Midbrain (tissue), 1 donor: ENCODE results near the gene OR4D1.

Experiments used
- DNase-seq: peaks from one replicate; lab custom pipeline; 2025; lab: John Stamatoyannopoulos, UW

The OR4D1 gene

DNA sequence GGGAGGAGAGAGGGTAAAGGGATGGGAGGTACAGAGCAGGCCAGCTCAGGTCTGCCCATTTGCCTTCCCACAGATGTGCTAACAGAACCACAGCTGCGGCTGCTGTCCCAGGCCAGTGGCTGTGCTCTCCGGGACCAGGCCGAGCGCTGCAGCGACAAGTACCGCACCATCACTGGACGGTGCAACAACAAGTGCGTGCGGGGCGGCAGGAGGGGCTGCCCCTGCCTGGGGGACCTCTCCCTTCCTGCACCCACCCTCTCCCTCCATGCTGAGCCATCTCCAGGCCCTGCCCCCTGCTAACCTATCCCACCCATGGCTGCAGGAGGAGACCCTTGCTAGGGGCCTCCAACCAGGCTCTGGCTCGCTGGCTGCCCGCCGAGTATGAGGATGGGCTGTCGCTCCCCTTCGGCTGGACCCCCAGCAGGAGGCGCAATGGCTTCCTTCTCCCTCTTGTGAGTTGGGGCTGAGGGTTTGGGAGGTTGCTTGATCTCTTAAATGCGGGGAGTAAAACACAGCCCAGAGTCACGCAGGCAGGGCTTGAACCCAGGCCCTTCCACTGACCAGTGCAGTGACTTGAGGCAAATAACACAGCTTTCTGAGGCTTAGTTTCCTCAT lies 45.6 kb downstream of the OR4D1 start:
- DNase-seq: no peak

DNA sequence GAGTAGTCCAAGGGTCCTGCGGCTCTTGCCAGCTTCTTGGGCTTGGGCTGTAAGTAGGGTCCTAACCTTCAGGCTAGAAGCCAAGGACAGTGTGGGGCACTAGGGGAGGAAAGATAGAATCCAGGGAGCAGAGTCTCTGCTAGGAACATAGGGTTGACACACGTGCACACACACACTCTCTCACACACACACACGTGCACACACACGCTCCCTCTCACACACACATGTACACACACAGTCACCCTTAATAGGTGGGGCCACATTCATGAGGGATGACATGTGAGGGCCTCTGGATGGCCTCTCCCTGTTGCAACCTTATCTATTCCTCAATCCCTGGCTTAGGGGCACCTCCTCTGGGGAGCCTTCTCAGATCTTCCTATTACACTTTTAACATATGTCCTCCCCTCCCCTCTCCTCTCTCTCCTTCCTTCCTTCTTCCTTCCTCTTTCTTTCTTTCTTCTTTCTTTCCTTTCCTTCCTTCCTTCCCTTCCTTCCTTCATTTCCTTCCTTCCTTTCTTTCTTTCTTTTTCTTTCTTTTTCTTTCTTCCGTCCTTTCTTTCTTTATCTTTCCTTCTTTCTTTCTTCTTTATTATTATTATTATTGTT lies 47.4 kb downstream of the OR4D1 start:
- no peak for DNase-seq

DNA sequence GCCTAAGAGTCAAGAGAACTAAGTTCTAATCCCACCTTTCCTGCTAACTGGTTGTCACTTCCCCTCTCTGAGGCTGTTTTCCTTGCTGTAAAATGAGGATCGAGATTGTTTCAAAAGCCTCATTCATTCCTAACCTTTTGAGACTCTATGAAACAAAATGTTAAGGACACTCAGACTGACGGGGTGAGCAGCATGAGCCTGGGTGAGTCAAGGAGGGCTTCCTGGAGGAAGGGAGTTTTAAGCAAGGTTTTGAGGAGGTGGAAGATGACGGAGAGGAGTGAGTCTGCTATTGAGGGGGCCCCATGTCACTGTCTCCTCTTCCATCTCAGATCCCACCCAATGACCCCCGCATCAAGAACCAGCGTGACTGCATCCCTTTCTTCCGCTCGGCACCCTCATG lies 48.4 kb downstream of the OR4D1 start:
- DNase-seq: no peak

DNA sequence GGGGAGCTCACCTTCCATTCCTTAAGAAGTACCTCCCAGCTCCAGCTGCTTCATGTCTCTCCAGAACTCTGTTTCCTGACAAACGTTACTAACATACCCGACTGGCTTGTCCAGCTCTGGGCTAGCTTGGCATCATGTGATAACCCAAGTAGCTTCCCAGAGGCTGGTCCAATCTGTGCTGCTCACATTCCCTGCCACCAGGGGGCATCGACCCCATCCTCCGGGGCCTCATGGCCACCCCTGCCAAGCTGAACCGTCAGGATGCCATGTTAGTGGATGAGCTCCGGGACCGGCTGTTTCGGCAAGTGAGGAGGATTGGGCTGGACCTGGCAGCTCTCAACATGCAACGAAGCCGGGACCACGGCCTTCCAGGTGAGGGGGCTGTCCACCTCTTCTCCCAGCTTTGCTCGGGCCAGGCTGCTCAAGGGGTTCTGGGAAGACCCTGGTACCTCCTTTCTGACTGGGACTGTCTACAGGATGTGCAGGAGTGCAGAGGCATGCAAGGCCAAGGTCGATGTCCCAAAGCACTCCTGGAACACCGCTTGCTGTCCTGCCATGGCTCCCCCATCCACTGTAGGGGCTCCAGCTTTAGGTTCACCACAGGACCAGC lies 51.9 kb downstream of the OR4D1 start:
- DNase-seq: peak; percentile 1

DNA sequence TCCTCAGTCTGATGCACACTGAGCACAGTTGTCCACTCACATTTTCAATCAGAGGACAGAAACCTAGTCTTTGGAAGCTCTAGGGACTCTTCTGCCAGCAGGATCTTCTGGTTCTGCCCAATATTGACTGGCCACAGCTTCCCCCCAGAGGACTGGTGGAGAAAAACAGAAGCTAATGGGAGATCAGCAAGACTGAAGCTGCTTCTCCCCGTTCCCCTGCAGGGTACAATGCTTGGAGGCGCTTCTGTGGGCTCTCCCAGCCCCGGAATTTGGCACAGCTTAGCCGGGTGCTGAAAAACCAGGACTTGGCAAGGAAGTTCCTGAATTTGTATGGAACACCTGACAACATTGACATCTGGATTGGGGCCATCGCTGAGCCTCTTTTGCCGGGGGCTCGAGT lies 54.7 kb downstream of the OR4D1 start:
- DNase-seq: no peak

DNA sequence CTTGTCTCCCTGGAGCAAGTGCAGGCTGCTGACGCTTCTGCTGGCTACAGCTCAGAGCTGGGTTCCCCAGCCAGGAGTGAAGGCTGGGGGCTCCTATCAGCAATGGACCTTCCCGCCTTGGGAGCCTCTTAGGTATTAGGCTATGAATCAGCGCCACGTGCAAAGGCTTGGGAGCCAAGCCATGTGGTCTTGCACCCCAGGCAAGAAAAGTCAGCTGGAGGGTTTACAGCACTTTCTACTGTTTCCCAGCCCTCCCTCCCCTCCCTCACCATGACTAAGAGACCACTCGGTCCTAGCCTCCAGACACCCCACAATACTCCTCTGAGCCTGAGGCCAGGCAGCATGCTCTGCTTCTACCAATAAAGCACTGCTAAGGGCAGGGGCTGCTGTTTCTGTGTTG lies 56.6 kb downstream of the OR4D1 start:
- no peak for DNase-seq

DNA sequence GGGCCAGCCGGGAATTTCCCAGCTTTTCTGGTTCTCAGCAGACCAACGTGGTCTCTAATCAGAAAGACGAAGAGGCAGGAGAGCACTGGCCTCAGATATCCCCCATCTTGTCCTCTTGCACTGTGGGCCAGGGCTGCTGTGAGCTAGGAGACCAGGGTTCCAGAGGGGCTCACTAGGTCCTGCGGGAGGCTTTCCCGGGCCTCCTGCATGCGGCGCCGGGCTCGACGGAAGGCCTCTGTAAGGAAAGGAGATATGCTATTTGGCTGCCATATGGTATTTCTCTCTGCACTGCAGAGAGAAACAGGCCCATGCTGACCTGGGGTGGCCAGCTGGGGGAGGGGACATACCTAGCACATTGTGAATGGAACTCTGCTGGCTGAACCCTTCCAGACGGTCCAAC lies 57.8 kb downstream of the OR4D1 start:
- DNase-seq: no peak

DNA sequence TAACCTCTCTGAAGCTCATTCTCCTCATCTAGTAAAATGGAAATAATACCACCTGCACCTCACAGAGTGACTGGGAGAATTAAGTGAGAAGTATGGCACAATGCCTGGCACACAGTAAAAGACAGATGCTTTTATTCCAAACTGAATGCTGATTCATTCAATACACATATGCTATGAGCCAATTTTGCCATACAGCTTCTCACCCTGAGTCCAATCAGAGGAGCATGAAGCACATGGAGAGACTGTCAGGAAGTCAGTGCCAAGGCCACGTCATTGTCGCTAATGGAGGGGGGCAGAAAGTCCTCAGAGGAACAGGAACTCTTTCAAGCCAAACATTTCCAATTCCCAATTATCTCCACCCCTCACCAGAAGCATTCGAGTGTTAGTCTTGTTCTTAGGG lies 59.3 kb downstream of the OR4D1 start:
- no peak for DNase-seq

DNA sequence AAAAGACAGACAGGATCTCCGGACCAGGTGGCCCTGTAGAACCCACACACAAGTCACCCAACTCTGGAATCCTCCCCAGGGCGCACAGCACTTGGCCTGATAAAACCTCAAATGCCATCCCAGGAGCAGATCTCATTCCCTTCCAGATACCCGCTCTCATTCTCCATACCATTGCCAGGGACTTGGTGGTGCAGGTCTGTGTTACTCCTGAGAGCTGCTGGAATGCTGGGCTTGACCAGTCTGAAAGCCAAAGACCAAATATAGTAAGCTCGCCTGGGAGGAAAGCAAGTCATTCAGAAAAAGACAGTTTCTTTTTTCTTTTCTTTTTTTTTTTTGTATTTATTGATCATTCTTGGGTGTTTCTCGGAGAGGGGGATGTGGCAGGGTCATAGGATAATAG lies 60.2 kb downstream of the OR4D1 start:
- no peak for DNase-seq
